ENCODE results near the gene ASPSCR1.

The ASPSCR1 gene

GRCh38 chr17:82060614-82061013, 83.2 kb downstream of the ASPSCR1 start:
- H3K27ac ChIP-seq = peak overlapping the region; percentile 95
- TF ChIP-seq CTCF (conservative IDR thresholded peaks at IDR 0.05) = no peak

GRCh38 chr17:82061047-82061925, 83.9 kb downstream of the ASPSCR1 start:
- TF ChIP-seq CTCF (conservative IDR thresholded peaks at IDR 0.05) = no peak
- H3K27ac ChIP-seq = peak overlapping the region; percentile 95

GRCh38 chr17:82062076-82062983, 84.9 kb downstream of the ASPSCR1 start:
- peak overlapping the region; percentile 95 for H3K27ac ChIP-seq
- no peak for TF ChIP-seq CTCF (conservative IDR thresholded peaks at IDR 0.05)

GRCh38 chr17:82062984-82063368, 85.5 kb downstream of the ASPSCR1 start:
- peak overlapping the region; percentile 95 for H3K27ac ChIP-seq
- no peak for TF ChIP-seq CTCF (conservative IDR thresholded peaks at IDR 0.05)

GRCh38 chr17:82063424-82064415, 86.3 kb downstream of the ASPSCR1 start:
- H3K27ac ChIP-seq = peak overlapping the region; percentile 95
- TF ChIP-seq CTCF (conservative IDR thresholded peaks at IDR 0.05) = no peak

GRCh38 chr17:82064433-82065192, 87.2 kb downstream of the ASPSCR1 start:
- peak overlapping the region; percentile 95 for H3K27ac ChIP-seq

More at GRCh38 chr17:82064433-82065192, 87.2 kb downstream of the ASPSCR1 start:
- no peak for TF ChIP-seq CTCF (conservative IDR thresholded peaks at IDR 0.05)
